Keratinocyte (primary cell): ENCODE results near the gene PIK3AP1.

Source experiments
- EZH2 ChIP-seq: IDR thresholded peaks from one replicate; pipeline ENCODE4 v1.6.1; 2012; ENCODE audit warnings: inconsistent platforms, mild to moderate bottlenecking, low read length, moderate library complexity
- TF ChIP-seq, protein P1 (sequence below), 3 experiments: IDR thresholded peaks in 1 of 3; conservative IDR thresholded peaks in 1 of 3; optimal IDR thresholded peaks in 1 of 3; 2 replicates in 2 of 3; 3 replicates in 1 of 3; pipeline versions ENCODE3 to v1.5.1; 2011; ENCODE audit warnings: low read length in 3 of 3, mild to moderate bottlenecking in 3 of 3, moderate library complexity in 2 of 3, control low read depth in 1 of 3, inconsistent platforms in 1 of 3; ENCODE audit not compliant: insufficient read depth in 2 of 3; ENCODE audit errors: extremely low read depth in 1 of 3

DNA sequence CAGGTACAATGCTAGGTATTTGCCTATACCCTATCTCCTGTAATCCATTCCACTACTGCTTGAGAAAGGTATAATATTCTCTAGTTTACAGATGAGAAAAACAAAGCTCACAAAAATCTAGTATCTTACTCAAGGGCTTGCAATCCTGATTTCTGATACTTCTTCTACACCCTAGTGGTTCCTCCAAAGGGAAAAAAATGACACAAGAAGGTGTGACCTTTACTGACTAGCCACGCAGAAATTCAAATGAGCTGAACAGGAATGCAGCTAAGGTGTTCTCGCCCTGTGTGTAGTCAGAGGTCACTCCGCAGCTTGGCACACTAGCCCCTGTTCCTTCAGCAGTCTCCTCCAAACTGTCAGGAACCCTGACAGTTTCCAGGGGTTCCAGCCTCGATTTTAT lies 74.0 kb downstream of the PIK3AP1 start:
- TF ChIP-seq, protein P1, sequence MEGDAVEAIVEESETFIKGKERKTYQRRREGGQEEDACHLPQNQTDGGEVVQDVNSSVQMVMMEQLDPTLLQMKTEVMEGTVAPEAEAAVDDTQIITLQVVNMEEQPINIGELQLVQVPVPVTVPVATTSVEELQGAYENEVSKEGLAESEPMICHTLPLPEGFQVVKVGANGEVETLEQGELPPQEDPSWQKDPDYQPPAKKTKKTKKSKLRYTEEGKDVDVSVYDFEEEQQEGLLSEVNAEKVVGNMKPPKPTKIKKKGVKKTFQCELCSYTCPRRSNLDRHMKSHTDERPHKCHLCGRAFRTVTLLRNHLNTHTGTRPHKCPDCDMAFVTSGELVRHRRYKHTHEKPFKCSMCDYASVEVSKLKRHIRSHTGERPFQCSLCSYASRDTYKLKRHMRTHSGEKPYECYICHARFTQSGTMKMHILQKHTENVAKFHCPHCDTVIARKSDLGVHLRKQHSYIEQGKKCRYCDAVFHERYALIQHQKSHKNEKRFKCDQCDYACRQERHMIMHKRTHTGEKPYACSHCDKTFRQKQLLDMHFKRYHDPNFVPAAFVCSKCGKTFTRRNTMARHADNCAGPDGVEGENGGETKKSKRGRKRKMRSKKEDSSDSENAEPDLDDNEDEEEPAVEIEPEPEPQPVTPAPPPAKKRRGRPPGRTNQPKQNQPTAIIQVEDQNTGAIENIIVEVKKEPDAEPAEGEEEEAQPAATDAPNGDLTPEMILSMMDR (optimal IDR thresholded peaks at IDR 0.05 in 1 of 3, IDR thresholded peaks at IDR 0.05 in 1 of 3, conservative IDR thresholded peaks at IDR 0.05 in 1 of 3; ENCODE audit: extremely low read depth in 1 of 3, insufficient read depth in 2 of 3, low read length in 3 of 3), result no peak
- TF ChIP-seq EZH2, result no peak
